HPDE6-E6E7 (cell line): ENCODE data around the gene EGFL7.

Source experiments
- DNase-seq: peaks from one replicate; pipeline ENCODE4 v3.0.0; 2011; ENCODE audit warnings: missing footprints; ENCODE audit errors: extremely low spot score

The EGFL7 gene

DNA sequence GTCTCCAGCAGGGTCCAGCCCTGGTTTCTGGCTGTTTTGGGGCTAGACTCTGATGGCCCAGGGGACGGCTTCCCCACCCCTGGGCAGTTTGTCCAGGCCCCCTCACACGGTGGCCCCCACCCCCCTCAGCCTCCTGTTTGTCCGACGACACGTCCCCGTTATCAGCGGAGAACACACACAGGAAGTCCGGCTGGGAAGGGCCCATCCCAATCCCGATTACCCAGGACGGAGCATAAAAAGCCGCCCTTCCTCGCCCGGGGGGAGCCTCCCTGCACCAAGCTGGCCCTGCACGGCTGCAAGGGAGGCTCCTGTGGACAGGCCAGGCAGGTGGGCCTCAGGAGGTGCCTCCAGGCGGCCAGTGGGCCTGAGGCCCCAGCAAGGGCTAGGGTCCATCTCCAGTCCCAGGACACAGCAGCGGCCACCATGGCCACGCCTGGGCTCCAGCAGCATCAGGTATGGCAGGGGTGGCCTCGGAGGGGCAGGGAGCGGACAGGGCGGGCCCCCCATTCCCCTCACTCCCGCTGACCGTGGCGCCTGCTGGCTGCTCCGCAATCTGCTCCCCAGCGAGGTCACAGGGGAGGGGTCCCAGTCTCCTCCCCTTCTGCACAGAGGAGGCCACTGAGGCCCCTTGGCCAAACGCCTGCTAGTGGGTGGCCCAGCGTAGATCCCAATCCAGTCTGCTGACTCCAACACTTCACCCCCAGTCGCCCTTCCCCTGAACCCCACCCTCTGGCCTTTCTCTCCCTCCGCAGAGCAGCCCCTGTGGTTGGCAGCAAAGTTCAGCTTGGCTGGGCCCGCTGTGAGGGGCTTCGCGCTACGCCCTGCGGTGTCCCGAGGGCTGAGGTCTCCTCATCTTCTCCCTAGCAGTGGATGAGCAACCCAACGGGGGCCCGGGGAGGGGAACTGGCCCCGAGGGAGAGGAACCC lies at the start of gene EGFL7:
EGFL7 (plus strand) TSS at position 261 of the 926 bp plus-strand sequence. CDS start 5,367 bp downstream, outside the sequence.
- DNase-seq = no peak

DNA sequence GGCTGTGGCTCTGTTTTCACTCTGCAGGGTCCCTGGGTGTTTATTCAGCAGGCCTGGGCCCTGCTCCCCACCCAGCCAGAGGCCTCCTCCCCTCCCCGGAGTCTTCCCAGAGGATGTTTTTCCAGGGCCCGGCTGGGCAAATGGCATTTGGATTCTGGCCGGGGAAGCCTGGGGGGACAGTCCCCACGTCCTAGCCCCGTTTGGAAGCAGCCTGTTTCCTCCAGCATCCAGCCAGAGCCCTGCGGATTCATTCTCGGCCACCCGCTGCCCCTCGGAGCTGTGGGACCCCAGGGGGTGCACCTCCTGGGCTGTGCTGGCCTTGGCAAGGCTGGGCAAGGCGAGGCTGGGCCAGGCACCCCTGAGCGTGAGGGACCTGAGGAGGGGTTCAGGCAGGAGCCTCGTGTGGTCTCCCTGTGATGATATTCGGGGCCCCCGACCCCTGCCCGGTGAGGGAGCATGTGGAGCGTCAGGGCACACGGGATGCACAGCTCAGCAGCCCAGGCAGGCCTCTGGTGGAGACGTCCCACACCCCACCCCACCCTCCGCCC lies 48.8 kb upstream of the EGFL7 start:
- no peak for DNase-seq

DNA sequence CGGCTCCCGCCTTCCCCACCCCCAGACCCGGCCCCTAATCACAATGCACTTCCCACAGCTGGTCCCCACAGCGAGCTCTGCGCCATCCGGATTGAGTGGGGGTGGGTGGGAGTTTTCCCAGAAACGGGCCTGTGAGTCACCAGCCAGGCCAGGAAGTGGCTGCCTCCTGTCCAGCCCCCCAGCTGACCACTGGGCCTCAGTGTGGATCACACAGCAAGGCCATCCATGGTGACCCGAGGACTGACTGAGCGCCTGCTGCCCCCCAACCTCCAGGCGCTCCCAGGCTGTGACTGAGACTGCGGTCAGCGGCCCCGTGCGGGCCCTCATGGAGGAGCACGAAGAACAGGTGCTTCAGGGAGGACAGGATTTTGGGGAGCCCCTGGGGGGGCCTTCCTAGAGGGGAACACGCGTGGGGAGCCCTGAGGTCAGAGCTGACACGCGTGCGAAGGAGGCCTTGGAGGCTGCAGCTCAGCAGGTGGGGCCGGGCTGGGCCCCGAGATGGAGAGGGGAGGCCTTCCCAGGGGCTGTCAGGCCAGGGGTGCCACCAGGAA lies 48.3 kb upstream of the EGFL7 start:
- DNase-seq = no peak

DNA sequence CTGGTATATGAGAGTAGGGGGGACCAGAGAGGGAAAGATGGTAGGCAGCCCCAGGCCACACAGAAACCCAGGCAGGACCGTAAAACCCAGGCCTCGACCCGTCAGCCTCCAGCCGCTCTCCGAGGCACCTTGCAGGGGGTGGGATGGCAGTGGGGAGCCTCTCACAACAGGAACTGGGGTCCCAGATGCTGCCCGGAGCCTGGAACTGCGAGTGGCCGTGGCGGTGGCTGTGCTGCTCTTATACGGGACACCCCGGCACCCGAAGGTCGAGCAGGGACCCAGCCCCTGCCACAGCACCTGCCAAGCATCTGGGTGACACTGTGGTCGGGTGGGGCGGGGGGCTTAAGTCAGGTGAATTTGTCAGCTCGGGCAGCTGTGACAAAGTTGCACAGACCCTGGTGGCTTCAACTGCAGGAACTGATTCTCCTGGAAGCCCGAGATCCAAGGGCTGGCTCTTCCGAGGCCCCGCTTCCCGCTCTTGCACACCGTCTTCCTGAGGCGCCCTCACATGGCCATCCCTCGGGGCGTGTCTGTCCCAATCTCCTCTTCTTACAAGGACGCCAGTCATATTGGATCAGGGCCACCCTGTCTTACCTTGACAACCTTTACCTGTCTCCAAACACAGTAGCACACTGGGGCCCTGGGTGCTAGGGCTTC lies 47.6 kb upstream of the EGFL7 start:
- no peak for DNase-seq

DNA sequence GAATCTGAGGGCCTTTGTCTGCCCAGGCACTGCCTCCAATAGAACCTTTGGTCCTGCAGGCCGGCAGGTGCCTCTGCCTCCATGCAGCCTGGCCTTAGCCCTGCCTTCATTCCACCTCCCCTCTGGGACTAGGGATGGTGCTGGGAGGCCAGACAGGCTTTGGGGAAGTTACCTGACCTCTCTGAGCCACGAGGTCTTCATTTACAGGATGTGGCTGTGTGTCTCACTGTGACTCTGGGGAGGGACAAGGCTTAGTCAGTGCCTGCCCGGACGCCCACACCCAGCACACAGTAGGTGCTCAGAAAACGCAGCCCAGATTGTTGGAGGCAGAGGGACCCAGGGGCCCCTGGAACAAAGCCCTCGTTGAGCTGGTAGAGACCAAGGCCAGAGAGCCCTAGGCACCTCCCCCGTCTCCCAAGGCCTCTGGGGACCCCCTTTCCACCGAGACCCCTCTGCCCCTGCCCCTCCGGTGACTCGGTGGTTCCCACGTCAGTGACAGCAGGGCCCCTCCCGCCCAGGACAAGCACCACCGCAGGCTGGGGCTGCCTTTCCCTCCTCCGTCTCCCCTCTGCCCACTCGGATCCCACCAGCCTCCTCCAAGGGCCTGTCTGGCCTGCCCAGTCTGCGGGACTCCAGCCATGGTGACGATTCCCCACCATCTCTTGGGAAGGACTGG lies 46.9 kb upstream of the EGFL7 start:
- DNase-seq = no peak

DNA sequence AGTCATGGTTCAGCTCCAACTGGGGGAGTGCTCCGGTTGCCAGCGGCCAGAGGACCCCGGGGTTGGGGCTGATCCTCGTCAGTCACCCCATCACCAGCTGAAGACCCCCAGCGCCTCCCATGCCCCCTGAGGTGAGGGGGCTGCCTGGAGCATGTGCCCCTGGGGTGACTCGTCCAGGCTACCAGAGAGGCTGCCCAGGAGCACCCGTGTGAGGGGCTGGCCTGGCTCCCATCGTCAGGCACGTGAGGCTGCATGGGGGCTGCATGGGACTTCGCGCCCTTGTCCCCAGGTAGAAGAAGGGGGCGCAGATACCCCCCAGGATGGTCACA lies 46.4 kb upstream of the EGFL7 start:
- no peak for DNase-seq

DNA sequence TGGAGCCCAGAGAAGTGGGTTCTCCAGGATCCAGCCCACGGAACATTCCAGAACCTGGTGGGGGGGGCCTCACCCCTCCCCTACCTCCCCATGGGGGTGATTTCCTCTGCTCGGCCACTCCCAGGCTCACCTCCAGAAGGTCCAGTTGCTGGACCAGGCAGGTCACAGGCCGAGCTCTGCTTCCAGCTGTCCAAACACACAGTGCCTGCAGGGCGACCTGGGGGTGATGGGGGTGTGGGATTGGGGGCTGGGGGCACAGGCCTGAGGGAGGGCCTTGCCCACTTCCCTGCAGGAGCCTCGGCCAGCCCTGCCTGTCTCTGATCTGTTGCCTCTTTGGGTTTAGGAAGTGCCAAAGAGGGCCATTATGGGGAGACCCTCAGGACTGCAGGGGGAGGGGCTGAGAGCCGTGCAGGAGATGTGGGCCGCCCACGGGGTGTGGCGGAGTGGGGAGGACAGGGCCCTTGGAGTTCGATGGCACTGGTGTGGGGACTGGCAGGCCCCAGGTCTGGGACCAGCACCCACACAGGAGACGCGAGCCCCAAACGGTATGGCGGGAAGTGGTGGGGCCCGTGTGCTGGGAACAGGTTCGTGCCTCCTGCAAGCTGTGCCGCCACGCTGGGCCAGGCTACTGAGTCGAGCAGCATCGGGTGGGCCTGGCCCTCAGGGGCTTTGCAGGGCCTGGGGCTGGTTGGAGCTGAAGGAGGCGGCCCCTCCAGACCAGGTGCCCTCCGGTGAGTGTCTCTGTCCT lies 45.6 kb upstream of the EGFL7 start:
- no peak for DNase-seq

DNA sequence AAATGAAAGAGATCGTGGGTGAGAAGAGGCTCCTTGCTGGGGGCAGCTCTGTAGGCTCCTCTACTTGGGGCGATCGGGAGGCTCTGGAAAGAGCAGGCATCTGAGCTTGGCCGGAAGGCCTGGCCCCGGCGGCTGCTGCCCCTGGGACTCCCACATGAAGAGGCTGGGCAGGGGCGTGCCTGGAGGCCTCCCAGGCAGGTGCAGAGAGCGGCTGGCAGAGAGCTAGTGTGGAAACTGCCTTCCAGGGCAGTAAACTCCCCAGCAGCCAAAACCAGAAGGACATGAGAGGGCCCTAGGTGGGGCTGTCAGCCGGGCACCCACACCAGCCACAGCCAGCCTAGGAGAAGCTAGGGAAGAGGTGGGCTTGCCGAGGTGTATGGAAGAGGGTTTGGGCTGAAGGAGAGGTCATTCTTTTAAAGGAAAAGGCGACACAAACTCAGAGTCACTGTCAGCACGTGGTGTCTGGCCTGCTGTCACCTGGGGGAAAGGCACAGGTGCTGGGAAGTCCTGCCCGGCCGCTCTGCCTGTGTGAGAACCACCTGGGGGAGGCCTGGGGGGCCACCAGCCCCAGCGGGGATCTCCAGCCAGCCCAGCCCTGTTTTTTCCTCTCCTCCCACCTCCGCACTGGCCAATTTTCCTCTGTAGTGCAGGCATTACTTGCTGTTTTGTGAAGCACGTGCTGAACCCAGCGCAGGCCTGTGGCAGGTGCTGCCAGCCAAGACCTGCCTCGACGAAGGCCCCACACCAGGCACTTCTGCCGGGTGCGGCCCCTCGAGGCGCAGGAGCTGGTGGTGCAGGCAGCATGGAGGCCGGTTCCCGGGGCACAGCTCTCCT lies 44.8 kb upstream of the EGFL7 start:
- DNase-seq = no peak

DNA sequence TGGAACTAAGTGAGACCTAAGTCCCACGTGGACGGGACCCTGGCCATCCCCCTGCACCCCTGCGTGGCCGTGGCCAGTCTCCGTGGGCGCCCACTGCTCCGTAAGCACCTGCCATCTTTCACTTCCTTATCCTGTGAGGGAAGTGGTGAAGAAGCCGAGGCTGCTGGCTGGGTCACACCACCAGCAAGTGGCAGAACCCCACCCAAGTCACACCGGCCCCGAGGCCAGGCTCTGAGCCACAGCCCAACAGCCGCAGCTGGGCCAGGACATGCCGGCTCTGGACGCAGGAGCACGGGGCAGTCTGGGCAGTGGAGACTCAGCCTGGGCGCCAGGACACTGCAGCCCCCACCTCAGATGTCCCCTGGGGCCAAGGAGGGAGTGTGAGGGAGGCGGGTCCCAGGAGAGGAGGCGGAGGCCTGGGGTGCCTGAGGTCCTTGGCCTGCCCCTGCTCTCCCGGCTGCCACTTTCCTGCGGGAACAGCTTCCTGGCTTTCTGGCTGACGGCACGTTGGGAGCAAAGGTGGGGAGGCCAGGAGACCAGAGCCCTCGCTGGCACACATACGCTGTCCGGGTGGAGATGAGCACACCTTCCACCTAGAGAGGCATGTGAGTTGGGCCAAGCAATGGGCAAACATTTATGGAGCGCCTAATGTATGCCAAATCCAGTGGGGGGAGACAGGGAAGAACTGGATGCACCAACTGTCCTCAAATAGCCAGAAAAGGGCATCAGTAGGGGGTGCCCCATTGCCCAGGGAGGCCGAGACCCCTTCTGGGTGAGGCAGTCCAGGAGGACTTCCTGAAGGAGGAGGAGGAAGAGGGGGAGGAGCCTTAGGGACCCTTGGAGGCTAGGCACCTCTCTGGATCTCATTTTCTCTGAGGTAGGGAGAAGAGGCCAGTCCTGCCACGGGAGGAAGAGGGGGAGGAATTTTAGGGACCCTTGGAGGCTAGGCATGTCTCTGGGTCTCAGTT lies 43.9 kb upstream of the EGFL7 start:
- DNase-seq = no peak

DNA sequence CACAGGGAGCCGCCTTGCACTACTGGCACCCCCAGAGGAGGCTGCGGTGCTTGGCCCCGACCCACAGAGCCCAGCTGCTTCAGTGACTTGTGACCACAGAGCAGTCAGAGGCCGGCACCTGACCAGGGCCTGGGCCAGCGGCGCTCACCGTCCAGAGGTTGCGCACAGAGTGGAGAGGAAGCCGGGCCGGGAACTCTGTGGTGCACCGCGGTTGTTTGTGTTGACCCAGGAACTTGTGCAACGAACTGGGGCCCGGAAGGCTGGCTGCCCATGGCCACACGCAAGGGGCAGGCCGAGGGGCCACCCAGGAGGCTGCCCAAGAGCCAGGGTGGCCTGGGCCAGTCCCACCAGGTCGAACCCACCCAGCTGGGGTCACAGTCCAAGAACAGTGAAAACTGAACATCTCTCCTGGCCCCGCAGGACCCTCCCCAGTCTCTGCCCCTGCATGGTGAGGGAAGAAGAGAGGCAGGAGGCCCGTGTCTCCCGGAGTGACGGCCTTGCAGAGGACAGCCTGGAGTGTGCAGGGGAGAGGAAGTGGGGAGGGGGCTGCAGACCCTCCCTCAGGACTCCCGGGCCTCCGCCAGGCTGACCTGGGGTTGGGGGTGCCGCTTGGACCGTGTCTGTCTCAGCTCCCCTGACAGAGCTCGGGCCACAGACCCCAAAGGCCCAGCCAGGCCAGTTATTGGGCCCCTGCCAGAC lies 42.8 kb upstream of the EGFL7 start:
- no peak for DNase-seq

DNA sequence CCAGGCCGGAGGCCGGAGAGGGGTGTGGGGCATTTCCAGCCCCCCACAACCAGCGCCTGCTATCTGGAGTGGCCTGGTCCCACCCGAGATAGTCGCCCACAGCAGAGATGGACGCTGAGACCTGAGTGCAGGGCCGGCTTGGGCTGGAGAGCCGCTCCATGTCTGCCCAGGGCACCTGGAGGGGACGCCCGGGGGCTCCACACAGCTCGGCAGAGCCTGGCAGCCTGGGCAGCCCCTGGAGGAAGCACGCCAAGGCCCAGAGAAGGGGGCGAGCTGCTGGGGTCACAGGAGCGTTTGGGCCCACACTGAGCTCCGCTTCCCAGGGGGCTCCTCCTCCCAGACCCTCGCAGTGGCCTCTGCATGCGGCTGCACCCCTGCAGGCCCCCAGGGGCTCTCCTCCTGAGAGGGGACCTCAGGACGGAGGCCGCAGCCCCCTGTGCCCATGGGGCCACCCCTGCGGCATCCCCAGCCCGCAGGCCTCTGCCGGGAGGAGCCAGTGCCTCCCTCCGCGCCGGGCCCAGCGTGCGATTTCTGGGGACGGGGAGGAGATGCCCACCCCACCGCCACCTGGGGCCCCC lies 42.2 kb upstream of the EGFL7 start:
- DNase-seq = no peak

DNA sequence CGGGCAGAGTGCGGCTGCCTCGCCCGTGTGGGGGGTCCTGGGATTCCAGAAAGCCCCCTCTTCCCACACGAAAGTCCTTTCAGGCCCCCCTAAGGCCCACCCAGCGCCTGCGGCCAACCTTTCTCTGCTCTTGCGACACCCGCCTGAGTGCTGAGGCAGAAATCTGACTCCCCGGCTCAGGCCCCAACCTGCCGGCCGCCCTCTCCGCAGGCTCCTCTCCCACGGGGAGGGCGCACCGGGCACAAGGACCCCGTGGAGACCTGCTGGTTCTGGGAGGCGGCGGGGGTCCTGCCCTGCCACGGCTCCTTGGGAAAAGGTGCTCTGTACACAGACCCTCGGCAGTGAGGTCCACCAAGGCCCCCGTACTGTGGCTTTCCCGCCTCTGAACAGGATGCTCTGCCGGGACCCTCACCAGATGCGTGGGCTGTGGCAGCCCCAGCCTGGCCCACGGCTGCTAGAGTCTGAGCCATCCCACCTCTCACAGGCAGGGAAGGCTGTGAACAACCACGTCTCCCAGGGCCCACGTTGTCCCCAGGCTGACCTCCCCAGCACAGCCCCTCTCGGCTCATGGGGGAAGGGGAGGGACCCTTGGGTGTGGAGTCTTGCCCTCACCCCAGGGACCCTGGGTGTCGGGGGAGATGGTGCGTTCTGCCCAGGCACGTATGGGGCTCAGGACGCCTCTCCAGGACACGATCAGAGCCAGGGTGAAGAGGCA lies 41.5 kb upstream of the EGFL7 start:
- DNase-seq = peak; percentile 75

DNA sequence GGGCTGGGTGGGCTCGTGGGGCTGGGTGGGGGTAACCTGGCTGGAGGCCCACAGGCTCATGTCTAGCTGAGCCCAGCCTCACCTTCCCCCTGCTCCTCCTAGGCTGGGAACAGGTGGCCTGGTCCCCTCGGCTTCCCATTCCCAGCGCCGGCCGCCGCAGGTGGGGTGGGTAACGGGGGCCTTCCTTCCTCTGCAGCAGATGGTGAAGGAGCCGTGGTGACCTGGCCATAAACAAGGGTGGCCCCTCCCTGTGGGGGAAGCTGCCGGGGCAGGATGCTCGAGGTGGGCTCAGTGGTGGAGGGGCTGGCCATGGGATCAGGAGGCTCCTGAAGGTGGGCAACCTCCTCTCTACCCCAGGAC lies 41.0 kb upstream of the EGFL7 start:
- no peak for DNase-seq

DNA sequence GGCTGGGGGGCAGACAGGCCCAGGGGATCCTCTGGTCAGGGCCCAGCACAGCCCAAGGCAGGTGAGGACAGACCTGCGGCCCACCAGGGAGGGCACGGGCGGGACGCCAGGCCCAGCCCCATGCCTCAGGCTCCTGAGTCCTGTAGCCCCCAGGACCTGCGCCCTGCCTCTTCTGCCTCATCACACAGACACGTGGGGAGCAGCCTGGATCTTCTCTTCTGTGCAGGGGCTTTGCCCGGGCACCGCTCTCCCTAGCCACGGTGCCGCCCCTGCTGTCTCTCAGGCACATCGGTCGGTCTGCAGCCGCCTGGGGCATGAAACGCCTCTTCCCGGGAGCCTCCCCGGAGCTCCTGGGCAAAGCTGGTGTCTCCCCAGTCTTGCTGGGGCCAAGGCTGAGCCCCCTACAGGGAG lies 40.2 kb upstream of the EGFL7 start:
- no peak for DNase-seq

DNA sequence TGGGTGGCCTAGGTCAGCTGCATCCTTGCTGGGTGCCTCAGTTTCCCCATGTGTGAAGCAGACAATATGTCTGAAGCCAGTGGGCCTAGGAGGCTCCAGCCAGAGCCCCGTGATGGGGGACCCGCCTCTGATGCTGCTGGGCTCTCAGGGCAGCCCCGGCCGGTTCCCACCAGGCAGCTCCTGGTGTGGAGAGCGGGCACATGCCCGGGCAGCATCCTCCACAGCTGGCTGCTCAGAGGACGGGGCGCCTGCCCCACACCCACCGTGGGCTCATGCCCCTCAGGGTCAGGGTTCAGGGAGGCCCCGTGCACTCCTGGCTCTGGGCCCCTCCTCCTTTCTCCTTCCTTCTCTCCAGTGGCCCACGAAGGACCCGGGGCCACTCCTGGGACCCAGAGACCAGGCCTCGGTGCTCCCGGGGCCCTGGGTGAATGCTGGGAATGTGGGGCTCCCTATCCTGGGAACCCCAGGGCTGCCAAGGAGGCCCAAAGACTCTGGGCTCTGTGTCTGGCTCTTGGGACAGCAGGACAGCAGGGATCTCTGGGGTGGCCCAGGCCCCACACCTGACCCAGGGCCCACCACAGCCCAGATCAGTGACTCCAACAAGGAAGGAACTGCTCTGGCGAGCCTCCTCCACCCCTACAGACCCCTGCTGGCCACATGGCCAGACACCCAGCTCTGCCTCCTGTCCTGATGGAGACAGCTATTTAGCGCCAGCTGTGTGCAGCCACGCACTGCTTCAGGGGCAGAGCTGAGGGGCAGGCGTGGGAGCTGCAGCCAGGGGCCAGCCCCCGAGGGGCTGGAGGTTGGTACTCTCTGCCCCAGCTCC lies 39.5 kb upstream of the EGFL7 start:
- no peak for DNase-seq

DNA sequence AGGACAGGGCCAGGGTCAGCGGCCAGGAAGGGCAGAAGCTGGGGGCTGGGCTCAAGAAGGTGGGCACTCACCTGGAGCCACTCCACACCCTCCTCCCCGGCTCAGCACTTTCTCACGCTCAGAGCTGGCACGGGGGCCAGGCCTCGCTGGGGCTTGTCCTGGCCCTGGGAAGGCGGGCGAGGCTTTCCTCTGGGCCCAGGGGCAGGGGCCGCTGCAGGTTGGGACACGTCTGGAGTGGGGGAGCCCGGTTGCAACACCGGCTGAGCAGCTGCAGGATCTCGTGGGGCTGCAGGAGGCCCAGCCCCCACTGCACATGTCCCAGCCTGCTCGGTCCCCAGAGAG lies 38.9 kb upstream of the EGFL7 start:
- peak; percentile 97 for DNase-seq
